GM12878 (cell line): ENCODE measurements around the gene TMEM225B. TPM values are rescaled to one million over a fixed set of nuclear protein-coding genes. Genes with fewer than 3 reads are reported as not detected.

ENCODE experiments used
- ATAC-seq: fragments of 200-7000 bp; cut with Tn5 transposase; 3 replicates; pipeline ENCODE4 v1.9.1; 2020; ENCODE audit warnings: mild to moderate bottlenecking, moderate library complexity
- BruUV-seq: library from RNA; stranded (reverse); fragments of 400-500 nt; replicated peaks from 2 replicates; lab custom pipeline; 2021; lab: Mats Ljungman, UMichigan
- CTCF ChIA-PET: fragments of 300-600 bp; sonication (Branson Sonifier 250); formaldehyde crosslinking; extraction: SDS; loops from one replicate; lab custom pipeline; 2021; ENCODE audit warnings: inconsistent platforms; lab: Yijun Ruan, JAX
- POLR2A ChIA-PET: fragments of 350-600 bp; formaldehyde crosslinking; extraction: SDS; loops from one replicate; lab custom pipeline; 2021; ENCODE audit warnings: inconsistent platforms; lab: Charles Lee
- RAD21 ChIA-PET: fragments of 300-600 bp; sonication (Branson Sonifier 250); formaldehyde crosslinking; loops from one replicate; lab custom pipeline; 2023; ENCODE audit warnings: antibody characterized with exemption; ENCODE audit not compliant: unreplicated experiment; lab: Charles Lee
- SMC1A ChIA-PET: fragments of 300-600 bp; sonication (Branson Sonifier 250); formaldehyde crosslinking; loops from one replicate; lab custom pipeline; 2023; ENCODE audit not compliant: unreplicated experiment, uncharacterized antibody; lab: Charles Lee
- DNase-seq: peaks from one replicate; pipeline ENCODE4 v3.0.0-alpha.2; 2011; ENCODE audit warnings: low read depth, low spot score
- FAIRE-seq: peaks from 3 replicates; lab custom pipeline; 2011; peaks lifted over from hg19 to GRCh38; lab: Jason Lieb, UNC
- H2AFZ ChIP-seq: 2 replicates; pipeline ENCODE4 v1.6.0; 2011; ENCODE audit warnings: low read depth, low read length, control low read depth; ENCODE audit not compliant: control insufficient read depth
- H3K27ac ChIP-seq: 2 replicates; pipeline ENCODE4 v1.5.1; 2011; ENCODE audit warnings: control low read depth; ENCODE audit not compliant: control insufficient read depth, insufficient read depth
- H3K27me3 ChIP-seq, 2 experiments: replicated peaks in 1 of 2; 2 replicates each; pipeline versions ENCODE4 v1.6.0 to v1.6.1; 2011; ENCODE audit warnings: low read length in 1 of 2; ENCODE audit not compliant: control insufficient read depth in 2 of 2, insufficient read depth in 2 of 2
- H3K36me3 ChIP-seq, 2 experiments: 2 replicates each; pipeline ENCODE4 v1.5.1; 2011; ENCODE audit warnings: low read length in 1 of 2; ENCODE audit not compliant: control insufficient read depth in 2 of 2, insufficient read depth in 2 of 2
- H3K4me1 ChIP-seq: 2 replicates; pipeline ENCODE4 v1.6.1; 2011; ENCODE audit warnings: mild to moderate bottlenecking, low read length, moderate library complexity, mixed read lengths; ENCODE audit not compliant: control insufficient read depth, insufficient read depth
- H3K4me2 ChIP-seq: 2 replicates; pipeline ENCODE4 v1.6.0; 2011; ENCODE audit warnings: control low read depth; ENCODE audit not compliant: control insufficient read depth, insufficient read depth
- H3K4me3 ChIP-seq: fragments of 200-600 bp; sonication (generic); 2 replicates; pipeline ENCODE4 v1.5.1; 2016
- H3K79me2 ChIP-seq: 2 replicates; pipeline ENCODE4 v1.6.0; 2011; ENCODE audit warnings: low read length; ENCODE audit not compliant: control insufficient read depth, insufficient read depth
- H3K9ac ChIP-seq: 2 replicates; pipeline ENCODE4 v1.8.0; 2011; ENCODE audit warnings: low read length, control low read depth, mixed read lengths; ENCODE audit not compliant: control insufficient read depth, insufficient read depth
- H3K9me3 ChIP-seq: replicated peaks from 3 replicates; pipeline ENCODE4 v1.5.1; 2011; ENCODE audit warnings: mild to moderate bottlenecking, low read length; ENCODE audit not compliant: control insufficient read depth, insufficient read depth
- H4K20me1 ChIP-seq: 2 replicates; pipeline ENCODE4 v1.6.0; 2011; ENCODE audit not compliant: control insufficient read depth, insufficient read depth
- ATF7 ChIP-seq: fragments of 450-650 bp; IDR thresholded peaks from 2 replicates; pipeline ENCODE4 v1.6.1; 2016; ENCODE audit warnings: low read depth, mild to moderate bottlenecking
- BCL11A ChIP-seq: IDR thresholded peaks from 2 replicates; pipeline ENCODE4 v1.6.1; 2011; ENCODE audit warnings: low read depth, low read length
- CBX5 ChIP-seq: sonication (generic); IDR thresholded peaks from 2 replicates; pipeline ENCODE4 v1.6.1; 2016; ENCODE audit warnings: low read depth, moderate library complexity, mild to moderate bottlenecking, inconsistent platforms
- CTCF ChIP-seq, 3 experiments: IDR thresholded peaks in 2 of 3; conservative IDR thresholded peaks in 1 of 3; 2 replicates each; pipeline ENCODE4 v1.5.1; 2011; ENCODE audit warnings: low read depth in 3 of 3, low read length in 3 of 3, mild to moderate bottlenecking in 3 of 3, control low read depth in 2 of 3, moderate library complexity in 2 of 3, inconsistent platforms in 1 of 3, mixed read lengths in 1 of 3; ENCODE audit not compliant: control insufficient read depth in 2 of 3, insufficient read depth in 1 of 3; ENCODE audit errors: extremely low read depth in 1 of 3
- EZH2 ChIP-seq: IDR thresholded peaks from 2 replicates; pipeline ENCODE4 v1.6.1; 2012; ENCODE audit warnings: low read depth, mild to moderate bottlenecking, control low read depth, inconsistent platforms, low read length, borderline replicate concordance; ENCODE audit not compliant: control insufficient read depth
- TBL1XR1 ChIP-seq: IDR thresholded peaks from 2 replicates; pipeline ENCODE4 v1.6.1; 2012; ENCODE audit warnings: low read depth, low read length, improper control_type of control experiment
- TCF7 ChIP-seq: IDR thresholded peaks from 2 replicates; pipeline ENCODE4 v1.6.1; 2014; ENCODE audit warnings: antibody characterized with exemption, borderline replicate concordance
- WRNIP1 ChIP-seq: IDR thresholded peaks from 2 replicates; pipeline ENCODE4 v1.6.1; 2011; ENCODE audit warnings: low read depth, low read length, improper control_type of control experiment, borderline replicate concordance
- ZNF384 ChIP-seq: IDR thresholded peaks from 2 replicates; pipeline ENCODE4 v1.6.1; 2012; ENCODE audit warnings: low read depth, mild to moderate bottlenecking, low read length, improper control_type of control experiment, borderline replicate concordance
- ZNF592 ChIP-seq: fragments of 450-650 bp; IDR thresholded peaks from 2 replicates; pipeline ENCODE4 v1.6.1; 2017; ENCODE audit warnings: mild to moderate bottlenecking, moderate library complexity
- WGBS: methylation state at CpG from one replicate; pipeline ENCODE4 v1.1.6; 2016; ENCODE audit warnings: low lambda C conversion rate; ENCODE audit not compliant: insufficient replicate concordance, insufficient coverage; ENCODE audit errors: missing lambda C conversion rate; 5-methylcytosine and 5-hydroxymethylcytosine counted together
- in situ Hi-C: fragments of 300-500 bp; cut with MboI; formaldehyde crosslinking; loops from 9 replicates; pipeline ENCODE4 v1.14.3; 2018; ENCODE audit warnings: mixed read lengths
- intact Hi-C: fragments of 100-400 bp; cut with micrococcal nuclease; formaldehyde crosslinking; loops from one replicate; pipeline ENCODE4 v1.14.2; 2022; ENCODE audit not compliant: unreplicated experiment
- polyA plus RNA-seq, 11 experiments: library from polyadenylated mRNA; depleted of rRNA in 4 of 11; unstranded in 6 of 11; stranded (reverse) in 5 of 11; fragments of >200 nt; fragmentation: Nextera tagmentation in 4 of 11; fragmentation: Illumina TruSeq in 1 of 11; extraction: Ambion mirVana in 4 of 11; extraction: Trizol in 1 of 11; gene quantifications; 1 replicate in 1 of 11; 2 replicates in 10 of 11; pipeline versions ENCODE4 v1.2.1 to v1.2.3, GENCODE V29; 2011 to 2016; ENCODE audit warnings: inconsistent platforms in 2 of 11, missing spikeins in 2 of 11, low read depth in 1 of 11
- total RNA-seq, 4 experiments: library from RNA; depleted of rRNA in 3 of 4; stranded (reverse); fragments of >200 nt in 3 of 4; fragmentation: Illumina TruSeq in 1 of 4; extraction: Trizol in 1 of 4; gene quantifications; 2 replicates each; pipeline versions ENCODE4 v1.2.1 to v1.2.3, GENCODE V29; 2013 to 2021

Gene TMEM225B
- total and polyA plus RNA-seq, 10 of the 15 experiments (the other 5 are each of a cell fraction or from before 2014, with no cell fraction given), result 0.22 to 1.9 (median 0.43) TPM

GRCh38 chr7:99601656-99602310 lies 3.7 kb downstream of the TMEM225B start:
- ChIA-PET RAD21 (no interaction called here), CTCF (interaction anchor here (1.4 kb wide), 1 partner anchor 42 kb away, joined by 3 read pairs; no protein-coding TSS in a partner anchor), SMC1A (interaction anchor here (1.2 kb wide), 1 partner anchor 76 kb away, joined by 4 read pairs; no protein-coding TSS in a partner anchor)
- H2AFZ ChIP-seq, result no peak overlapping the region
- ATAC-seq, result 0 out of 3 replicates have a peak, but pooled peaks have one; percentile 22
- no peak overlapping the region for H3K9ac ChIP-seq
- 25% methylated on average over 7 of the region's 7 CpGs for WGBS
- H3K79me2 ChIP-seq, result no peaks in the 10 kb centered on the region
- H3K27me3 ChIP-seq, result no peaks in the 10 kb centered on the region
- no peak for DNase-seq
- no peak overlapping the region for H3K4me3 ChIP-seq
- no peak overlapping the region for H3K27ac ChIP-seq
- no peak overlapping the region for H3K4me2 ChIP-seq
- no TSS peak for BruUV-seq
- no peaks in the 10 kb centered on the region for H3K4me1 ChIP-seq
- in situ Hi-C loops, result no loop called here
- 0 out of 6 replicates have a peak, but pooled peaks of 1 of the 3 experiments have one; percentile 10 for TF ChIP-seq CTCF (IDR thresholded peaks at IDR 0.05 in 2 of 3, conservative IDR thresholded peaks at IDR 0.05 in 1 of 3; ENCODE audit: control insufficient read depth in 2 of 3, extremely low read depth in 1 of 3, insufficient read depth in 1 of 3, low read depth in 3 of 3, low read length in 3 of 3)
- TF ChIP-seq CBX5, result no peak
- TF ChIP-seq, all 136 proteins: peak for 1
- H3K36me3 ChIP-seq, result no peaks in the 10 kb centered on the region
- no peaks in the 10 kb centered on the region for H3K9me3 ChIP-seq
- no peaks in the 10 kb centered on the region for H4K20me1 ChIP-seq
- FAIRE-seq, result no peak
- POLR2A ChIA-PET, result no interaction called here
- intact Hi-C loops, result loop anchor here (2.0 kb wide), 1 partner anchor 21 kb away; no protein-coding TSS in a partner anchor

- H3K9me3 ChIP-seq, result no peaks in the 10 kb centered on the region
- no peaks in the 10 kb centered on the region for H3K79me2 ChIP-seq
- ChIA-PET SMC1A (no interaction called here), CTCF (interaction anchor here (0.6 to 1.6 kb wide), 2 partner anchors 16 to 445 kb away, joined by 3 to 4 read pairs; no protein-coding TSS in a partner anchor), RAD21 (no interaction called here), POLR2A (no interaction called here)
- 54% methylated on average over 7 of the region's 7 CpGs for WGBS
- H3K27ac ChIP-seq, result no peak overlapping the region
- peaks cover 0 to 2% of the 10 kb centered on the region in 2 experiments; a peak in 1 of 4 replicates for H3K27me3 ChIP-seq
- ATAC-seq, result no peak
- intact Hi-C loops, result no loop called here
- H3K9ac ChIP-seq, result no peak overlapping the region
- no peak overlapping the region for H3K4me2 ChIP-seq
- in situ Hi-C loops, result no loop called here
- no peaks in the 10 kb centered on the region for H3K4me1 ChIP-seq
- no TSS peak for BruUV-seq
- no peak for FAIRE-seq
- H4K20me1 ChIP-seq, result no peaks in the 10 kb centered on the region
- no peak for DNase-seq
- no peak overlapping the region for H3K4me3 ChIP-seq
- H3K36me3 ChIP-seq, result no peaks in the 10 kb centered on the region
- H2AFZ ChIP-seq, result no peak overlapping the region
- TF ChIP-seq ZNF592, result no peak
- no peak for TF ChIP-seq BCL11A
- TF ChIP-seq EZH2, result no peak
- no peak for TF ChIP-seq TBL1XR1
- TF ChIP-seq TCF7, result no peak
- no peak for TF ChIP-seq WRNIP1
- TF ChIP-seq ATF7, result no peak
- no peak for TF ChIP-seq ZNF384
Measured at GRCh38 chr7:99605527-99605926, 7.5 kb downstream of the TMEM225B start.
